Lower leg skin (tissue), 3 donors: ENCODE measurements around the gene KDF1.

Experiments
- CTCF ChIP-seq, 3 donors: fragments of 450-650 bp; IDR thresholded peaks; one replicate each; pipeline ENCODE4 v1.5.1; 2016; ENCODE audit warnings: antibody characterized with exemption in 3 of 3, mild to moderate bottlenecking in 3 of 3, moderate library complexity in 2 of 3
- POLR2A ChIP-seq, 2 donors: fragments of 450-650 bp; IDR thresholded peaks; one replicate each; pipeline ENCODE4 v1.6.1; 2016 to 2017; ENCODE audit warnings: antibody characterized with exemption in 2 of 2, mild to moderate bottlenecking in 1 of 2, moderate library complexity in 1 of 2

- TF ChIP-seq CTCF (IDR thresholded peaks at IDR 0.05) (no peak), POLR2A (IDR thresholded peaks at IDR 0.05) (no peak)
Observed at GRCh38 chr1:26909951-26910342, 50.3 kb downstream of the KDF1 start.
